DMS 273 (cell line): ENCODE data around the gene ADSL.

Experiments used
- DNase-seq: peaks from one replicate; lab custom pipeline; 2025; ENCODE audit not compliant: unreplicated experiment; lab: John Stamatoyannopoulos, UW

The ADSL gene

DNA sequence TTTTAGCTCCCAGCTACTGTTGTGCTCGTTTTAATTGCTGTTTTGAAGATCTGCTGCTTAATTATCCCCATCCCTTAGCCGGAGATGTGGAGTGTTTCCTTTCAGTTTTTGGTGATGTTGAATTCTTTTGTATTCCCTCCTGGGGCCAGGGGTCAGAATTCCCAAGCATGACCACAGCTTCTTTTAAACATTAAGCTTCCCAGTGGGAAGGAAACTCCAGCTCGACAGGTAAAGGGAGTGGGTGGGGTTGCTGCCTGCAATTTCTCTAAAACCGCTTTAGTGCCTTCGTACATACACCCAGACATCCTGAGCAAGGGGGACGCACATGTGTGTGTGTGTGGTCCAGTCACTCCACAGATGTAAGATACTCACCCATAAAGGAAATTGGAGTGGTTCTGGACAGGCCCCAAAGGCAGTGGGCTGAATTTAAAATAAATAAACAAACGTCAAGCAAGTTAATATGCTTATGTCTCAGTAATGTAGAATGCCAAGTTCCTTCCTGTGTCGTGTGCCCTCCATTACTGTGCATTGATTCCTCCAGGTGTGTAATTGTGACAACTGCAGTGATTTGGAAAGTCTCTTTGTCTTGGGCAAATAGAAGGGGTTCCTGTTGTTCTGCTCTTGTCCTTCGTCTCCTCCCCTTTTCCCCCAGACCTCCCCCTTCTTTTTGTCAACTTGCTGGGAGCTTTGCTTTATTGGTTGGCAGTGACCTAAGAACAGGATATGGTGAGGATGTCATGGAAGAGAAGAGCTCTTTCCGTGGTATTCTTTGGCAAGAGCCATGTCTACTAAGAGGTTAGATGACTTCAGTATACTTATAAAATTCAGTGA, 19.2 kb upstream of the ADSL start:
- no peak for DNase-seq

- no peak for DNase-seq
Measured at GRCh38 chr22:40328546-40329456, 17.5 kb upstream of the ADSL start.

GRCh38 chr22:40329466-40329865, 16.8 kb upstream of the ADSL start:
- DNase-seq, result no peak

- no peak for DNase-seq
Measured at GRCh38 chr22:40330086-40330485, 16.2 kb upstream of the ADSL start.

GRCh38 chr22:40330615-40331014, 15.7 kb upstream of the ADSL start:
- DNase-seq, result no peak

DNA sequence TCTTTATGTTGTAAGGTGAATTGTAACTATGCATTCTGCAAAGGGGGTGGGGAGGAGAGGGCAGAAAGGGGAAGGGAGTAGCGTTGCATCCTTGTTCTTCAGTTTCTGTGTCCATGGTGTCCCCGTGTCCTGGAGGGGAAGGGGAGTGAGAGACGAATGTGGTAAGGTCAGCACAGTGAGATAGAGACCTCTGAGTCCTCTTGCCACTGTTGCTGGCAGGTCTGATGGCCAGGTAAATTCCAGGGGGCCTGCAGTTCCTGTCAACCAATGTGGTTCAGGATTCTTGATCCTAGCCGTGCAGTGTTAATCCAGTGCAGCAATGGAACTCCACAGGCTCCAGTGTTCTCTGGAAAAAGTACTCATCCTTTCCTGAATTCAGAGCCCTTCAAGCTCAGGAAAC, 14.6 kb upstream of the ADSL start:
- DNase-seq, result no peak

- DNase-seq, result no peak
Measured at GRCh38 chr22:40332319-40332781, 13.9 kb upstream of the ADSL start.

GRCh38 chr22:40334060-40334459, 12.2 kb upstream of the ADSL start:
- DNase-seq, result no peak

GRCh38 chr22:40334899-40335298, 11.4 kb upstream of the ADSL start:
- no peak for DNase-seq

DNA sequence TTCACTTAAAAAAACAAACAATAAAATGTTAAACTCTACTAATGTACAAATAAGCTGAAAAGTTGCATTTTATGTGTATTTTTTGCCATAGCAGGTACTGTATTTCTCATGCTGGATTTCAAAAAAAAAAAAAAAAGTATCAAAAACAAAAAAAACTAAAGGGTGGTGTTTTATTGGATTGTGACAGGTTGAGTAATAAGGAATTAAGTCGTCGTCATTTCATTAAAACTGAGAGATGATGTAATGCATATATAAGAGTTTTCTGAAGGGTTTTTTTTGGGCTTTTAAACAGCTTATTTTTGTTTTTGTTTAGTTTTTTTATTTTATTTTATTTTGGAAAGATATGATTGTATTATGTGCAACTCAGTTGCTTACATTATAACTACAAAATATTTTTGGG, 10.9 kb upstream of the ADSL start:
- DNase-seq, result no peak

DNA sequence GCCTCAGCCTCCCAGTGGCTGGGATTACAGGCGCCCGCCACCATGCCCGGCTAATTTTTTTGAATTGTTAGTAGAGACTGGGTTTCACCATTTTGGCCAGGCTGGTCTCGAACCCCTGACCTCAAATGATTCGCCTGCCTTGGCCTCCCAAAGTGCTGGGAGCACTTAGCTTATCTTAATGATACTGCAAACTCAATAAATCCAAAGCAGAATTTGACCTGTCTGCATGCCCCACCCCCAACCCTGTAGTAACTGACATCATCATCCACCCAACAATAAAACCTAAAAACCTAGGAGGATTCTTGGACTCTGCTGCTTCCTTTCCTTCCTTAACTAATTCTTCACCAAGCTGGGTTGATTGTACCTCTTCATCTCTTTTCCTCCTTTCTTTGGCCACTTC, 6.3 kb upstream of the ADSL start:
- no peak for DNase-seq

DNA sequence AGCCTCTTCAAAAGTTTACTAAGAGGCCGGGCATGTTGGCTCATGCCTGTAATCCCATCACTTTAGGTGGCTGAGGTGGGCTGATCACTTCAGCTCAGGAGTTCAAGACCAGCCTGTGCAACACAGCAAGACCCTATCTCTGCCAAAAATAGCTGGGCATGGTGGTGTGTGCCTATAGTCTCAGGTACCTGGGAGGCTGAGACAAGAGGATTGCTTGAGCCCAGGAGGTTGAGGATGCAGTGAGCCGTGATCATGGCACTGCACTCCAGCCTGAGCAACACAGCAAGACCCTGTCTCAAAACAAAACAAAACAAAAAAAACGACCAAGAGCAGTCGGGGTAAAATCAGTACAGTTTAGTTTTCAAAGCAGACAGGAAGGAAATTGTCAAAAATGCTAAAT, 4.7 kb upstream of the ADSL start:
- DNase-seq, result no peak

- no peak for DNase-seq
Measured at GRCh38 chr22:40342521-40342920, 3.8 kb upstream of the ADSL start.

- DNase-seq, result no peak
Measured at GRCh38 chr22:40345271-40345670, 1.0 kb upstream of the ADSL start.

- DNase-seq, result peak; percentile 65
Measured at GRCh38 chr22:40345815-40346184, 500 bp upstream of the ADSL start.

DNA sequence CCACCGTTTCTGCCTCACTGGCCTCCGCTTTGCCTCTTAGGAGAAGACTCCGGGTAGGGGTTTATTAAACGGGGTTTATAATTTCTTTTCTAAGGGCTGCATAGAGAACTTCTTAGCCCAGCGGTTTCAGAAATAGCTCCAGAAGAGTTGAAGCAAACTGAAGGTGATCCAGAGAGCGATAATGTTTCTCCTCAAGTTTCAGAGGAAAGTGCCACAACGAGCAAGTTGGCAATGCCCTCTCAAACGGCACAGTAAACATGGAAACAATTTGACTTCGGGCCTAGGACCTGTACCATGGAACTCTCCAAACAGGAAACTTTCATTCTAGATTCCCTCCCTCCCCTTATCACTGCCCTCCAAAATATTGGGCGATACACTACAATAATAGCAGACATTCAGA, 1.0 kb downstream of the ADSL start:
- no peak for DNase-seq

DNA sequence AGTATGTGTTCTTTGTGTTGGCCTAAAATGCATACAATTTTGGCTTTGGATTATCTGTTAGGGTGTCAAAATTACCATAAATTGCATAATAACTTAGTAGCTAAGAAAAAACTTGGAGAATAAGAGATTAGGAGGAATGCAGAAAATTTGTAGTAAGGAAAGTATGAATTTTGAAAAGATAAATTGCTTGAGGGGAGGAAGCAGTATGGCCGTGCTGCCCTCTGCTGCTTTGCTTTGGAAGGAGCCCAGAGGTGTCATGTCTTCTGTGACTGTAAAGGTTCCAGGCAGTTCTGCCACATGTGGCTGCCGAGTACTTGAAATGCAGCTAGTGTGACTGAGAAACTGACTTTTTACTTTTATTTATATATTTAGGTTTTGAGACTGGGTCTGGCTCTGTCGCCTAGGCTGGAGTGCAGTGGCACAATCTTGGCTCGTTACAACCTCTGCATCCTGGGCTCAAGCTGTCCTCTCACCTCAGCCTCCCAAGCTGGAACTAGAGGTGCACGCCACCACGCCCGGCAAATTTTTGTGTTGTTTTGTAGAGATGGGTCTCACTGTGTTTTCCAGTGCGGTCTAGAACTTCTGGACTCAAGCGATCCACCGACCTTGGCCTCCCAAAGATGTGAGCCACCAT, 1.8 kb downstream of the ADSL start:
- peak; percentile 56 for DNase-seq

- no peak for DNase-seq
Measured at GRCh38 chr22:40352763-40353162, 6.5 kb downstream of the ADSL start.

- DNase-seq, result no peak
Measured at GRCh38 chr22:40361100-40361499, 14.8 kb downstream of the ADSL start.

DNA sequence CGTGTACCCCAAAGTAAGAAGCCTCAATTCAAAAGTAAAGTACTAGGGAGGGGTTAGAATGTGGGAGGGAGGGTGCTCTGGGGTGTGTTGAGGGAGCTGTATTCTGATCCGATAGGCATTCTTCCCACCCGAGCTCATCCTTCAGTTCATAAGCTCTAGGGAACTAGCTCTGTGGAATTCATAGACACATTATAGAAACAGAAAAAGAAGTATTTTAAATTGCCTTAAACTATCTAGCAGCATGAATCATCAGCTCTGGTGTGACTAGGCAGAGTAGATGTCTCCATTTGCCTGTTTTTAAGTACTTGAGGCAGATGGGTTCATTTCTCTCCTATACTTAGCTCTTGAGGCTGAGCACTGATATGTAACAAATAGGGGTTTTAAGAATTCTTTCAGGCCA, 16.8 kb downstream of the ADSL start:
- no peak for DNase-seq

DNA sequence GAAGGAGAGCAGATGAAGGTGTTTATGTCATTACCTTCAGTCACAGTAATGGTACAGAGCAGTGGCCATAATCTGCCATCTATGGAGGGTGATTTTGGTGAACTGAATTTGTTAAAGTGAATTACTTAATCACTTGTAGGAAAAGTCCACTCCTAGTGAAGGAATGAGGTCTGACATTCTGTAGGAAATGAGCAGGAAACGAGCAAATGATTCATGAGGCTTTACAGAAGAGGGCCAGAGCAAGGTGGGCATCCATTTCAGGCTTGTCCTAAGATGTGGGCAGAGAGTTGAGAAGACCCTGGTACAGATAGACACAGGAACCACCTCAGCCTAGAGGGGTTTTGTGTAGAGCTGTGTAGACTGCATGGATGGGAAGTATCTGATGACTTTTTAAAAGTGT, 18.1 kb downstream of the ADSL start:
- no peak for DNase-seq

- DNase-seq, result no peak
Measured at GRCh38 chr22:40366068-40366467, 19.8 kb downstream of the ADSL start.
